NCI-H748 (cell line): ENCODE results near the gene PSMB8.
"Not testable (repeated sequence)": the region's sequence is repeated elsewhere in the genome, so short reads cannot be mapped to it uniquely, and the experiment has no call there.

Experiments
- DNase-seq: peaks from one replicate; lab custom pipeline; 2025; ENCODE audit not compliant: unreplicated experiment; lab: John Stamatoyannopoulos, UW

PSMB8 gene

DNA sequence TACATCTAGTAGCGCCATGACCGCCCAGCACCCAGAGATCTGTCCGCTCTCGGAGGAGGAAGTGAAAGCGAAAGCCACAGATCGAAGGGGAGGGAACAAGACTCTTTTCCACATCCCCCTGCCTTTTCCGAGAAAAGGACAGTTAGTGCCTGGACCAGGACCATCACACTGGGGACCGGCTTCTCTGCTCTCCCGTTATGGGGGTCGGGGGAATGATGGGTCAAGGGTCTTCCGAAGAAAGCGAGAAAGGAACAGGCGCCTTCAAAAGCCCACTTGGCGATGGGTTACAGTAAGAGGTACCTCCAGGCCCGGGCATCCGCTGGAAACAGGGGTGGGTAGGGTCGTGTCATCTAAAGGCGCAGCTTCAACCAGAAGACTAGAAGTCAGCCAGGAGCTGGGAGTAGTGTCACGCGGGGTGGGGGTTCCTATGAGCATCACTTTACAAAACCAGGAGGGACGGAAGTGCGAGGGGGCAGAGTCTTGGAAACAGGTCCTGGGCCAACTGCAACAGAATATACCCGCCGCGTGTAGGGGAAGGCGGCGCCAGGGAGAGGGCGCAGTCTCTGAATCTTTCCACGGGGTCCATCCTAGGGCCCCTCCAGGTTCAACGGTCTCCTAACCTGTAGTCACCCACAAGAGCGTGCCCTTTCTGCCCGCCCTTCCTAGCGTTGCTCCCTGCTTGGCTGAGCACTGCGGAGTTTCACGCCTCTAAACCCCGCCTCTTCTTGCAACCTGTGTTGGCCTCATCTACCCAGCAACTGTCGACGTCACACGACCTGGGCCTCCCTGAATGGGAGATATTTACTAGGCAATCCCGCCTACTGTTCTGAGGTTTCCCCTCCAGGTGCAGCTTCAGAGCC, at the start of gene PSMB8:
Gene PSMB8, minus strand, starts transcription at position 69 of the 860 bp plus-strand sequence. Its CDS starts 51 bp downstream, at position 18.
- peak; percentile 99 for DNase-seq

DNA sequence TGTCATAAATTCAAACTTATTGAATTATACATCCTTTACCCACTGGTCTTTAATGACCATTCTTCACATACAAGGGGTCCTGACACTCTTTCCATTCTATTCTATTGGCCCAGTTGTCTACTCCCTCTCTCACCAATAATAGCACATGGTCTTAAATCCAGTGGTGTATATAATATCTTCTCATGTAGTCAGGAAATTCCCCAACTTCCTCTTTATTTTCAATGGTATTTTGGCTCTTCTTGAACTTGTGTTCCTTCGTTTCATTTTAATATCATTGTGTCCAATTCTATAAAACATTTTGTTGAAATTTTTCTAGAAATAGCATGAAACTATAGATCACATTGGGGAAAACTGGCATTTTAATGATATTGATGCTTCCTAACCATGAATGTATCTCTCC, 47.0 kb upstream of the PSMB8 start:
- no peak for DNase-seq

DNA sequence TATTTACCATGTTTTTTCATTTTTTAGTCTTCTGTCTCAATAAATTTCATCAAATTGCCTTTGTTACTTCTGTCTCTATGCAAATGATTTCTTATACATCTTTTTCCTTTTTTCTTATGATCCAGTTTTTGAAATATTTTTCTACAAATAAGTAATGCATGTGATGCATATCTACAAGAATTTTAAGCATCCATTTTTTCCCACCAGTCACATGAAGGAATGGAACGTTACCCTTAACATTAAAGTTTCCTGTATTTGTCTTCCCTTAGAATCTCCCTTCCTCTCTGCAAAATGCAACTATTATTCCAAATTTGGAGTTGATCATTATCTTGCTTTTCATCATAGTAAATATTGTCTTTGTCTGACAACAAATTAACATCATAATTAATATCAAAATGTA, 45.7 kb upstream of the PSMB8 start:
- no peak for DNase-seq

DNA sequence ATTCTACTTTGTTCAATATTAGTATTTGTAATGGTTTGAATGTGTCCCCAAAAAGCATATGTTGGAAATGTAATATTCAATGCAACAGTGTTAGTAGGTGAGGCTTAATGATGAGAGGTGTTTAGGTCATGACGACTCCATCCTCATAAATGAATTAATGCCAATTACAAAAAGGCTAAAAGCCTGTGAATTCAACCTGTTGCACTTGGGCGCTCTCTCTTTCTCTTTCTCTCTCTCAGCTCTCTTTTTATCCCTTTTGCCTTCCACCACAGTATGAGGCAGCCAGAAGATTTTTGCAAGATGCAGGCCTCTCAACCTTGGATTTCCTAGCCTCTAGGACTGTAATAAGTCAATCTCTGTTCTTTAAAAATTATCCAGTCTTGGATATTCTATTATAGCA, 44.7 kb upstream of the PSMB8 start:
- DNase-seq = no peak

DNA sequence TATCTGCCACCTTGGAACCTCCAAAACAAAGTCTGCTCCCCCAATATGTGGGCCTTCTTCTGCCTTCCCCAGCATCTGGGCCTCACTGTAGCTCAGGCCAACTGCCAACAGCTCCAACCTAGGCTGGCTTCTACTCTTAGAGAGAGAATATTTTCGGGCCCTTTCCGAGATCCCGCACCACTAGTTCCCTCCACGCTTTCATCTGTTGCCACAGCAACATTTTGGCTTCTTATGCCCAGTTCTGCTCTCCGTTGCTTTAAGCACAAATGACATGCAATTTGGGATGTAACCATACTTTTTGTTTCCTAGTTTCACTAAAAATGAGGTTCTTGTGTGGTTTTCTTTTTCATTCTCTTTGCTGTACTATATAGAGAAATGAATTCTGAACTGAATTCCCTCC, 43.8 kb upstream of the PSMB8 start:
- DNase-seq = no peak

DNA sequence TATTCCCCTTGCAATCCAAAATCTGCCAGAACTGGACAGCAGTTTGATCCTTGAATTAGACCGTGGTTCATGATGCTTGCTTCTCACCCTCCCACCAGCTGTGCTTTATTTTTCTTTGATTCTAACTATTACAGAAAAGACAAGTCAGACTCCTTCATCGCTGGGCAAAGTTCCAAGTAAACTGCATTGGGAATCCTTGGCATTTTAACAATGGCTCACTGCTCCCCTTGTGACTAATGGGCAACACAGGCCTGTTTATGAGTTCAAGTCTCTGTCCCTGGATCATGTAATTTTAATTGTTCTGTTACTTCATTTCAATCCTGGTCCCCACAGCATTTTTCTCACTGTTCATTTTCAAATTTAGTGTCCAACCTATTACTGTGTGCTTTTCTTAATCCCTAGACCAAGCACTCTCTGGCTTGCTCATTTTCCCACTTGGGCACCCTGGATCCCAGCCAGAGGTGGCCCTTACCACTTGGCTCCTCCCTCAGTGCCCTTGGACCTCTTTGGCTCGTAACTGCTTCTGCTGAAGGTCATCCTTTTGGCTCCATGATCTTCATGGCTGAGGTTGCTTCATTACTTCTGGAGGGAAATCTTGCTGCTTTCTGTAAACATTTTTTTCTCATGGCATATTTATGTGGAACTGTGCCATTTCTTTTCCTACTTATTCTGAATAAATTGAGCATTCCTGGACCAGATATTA, 43.0 kb upstream of the PSMB8 start:
- DNase-seq = no peak

DNA sequence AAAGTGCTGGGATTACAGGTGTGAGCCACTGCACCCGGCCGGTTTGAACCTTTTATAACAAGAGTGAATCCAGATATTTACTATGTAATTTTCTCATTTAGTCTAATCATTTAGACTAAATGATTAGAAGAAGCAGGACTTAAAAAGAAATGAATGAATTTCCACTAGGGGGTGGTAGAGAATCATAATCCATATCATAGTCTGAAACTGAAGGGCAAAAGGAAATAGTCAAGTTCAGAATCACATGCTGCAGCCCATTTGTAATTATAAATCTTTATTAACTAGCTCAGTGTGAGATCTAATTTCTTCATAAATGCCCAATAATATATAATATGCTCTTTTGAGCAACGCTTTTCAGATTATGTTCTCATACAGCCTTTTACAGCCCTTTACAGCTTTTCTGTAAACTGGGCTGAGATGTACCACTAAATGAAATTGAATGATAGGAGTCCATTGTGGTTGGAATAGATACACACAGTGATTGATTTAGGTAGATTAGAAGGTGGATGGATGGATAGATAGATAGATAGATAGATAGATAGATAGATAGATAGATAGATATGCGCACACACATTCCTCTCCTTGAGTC, 41.9 kb upstream of the PSMB8 start:
- DNase-seq = peak; percentile 77

DNA sequence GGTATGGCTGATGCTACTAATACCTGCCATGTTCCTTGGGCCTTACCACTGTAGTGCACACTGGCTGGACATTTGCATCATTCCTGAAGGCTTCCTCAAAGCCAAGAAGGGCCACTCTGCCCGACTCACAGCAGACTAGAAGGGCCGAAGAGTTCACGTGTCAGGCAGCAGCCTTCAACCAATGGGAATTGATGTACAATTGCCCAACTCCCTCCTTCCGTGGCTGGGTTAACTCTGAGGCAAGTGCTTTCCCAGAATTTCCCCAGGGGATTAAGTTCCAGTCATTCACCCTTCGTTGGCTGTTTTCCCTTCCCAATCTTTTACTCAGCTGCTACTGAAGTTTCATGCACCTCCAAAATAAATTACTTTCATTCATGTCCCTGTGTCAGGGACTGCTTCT, 39.9 kb upstream of the PSMB8 start:
- DNase-seq = no peak

DNA sequence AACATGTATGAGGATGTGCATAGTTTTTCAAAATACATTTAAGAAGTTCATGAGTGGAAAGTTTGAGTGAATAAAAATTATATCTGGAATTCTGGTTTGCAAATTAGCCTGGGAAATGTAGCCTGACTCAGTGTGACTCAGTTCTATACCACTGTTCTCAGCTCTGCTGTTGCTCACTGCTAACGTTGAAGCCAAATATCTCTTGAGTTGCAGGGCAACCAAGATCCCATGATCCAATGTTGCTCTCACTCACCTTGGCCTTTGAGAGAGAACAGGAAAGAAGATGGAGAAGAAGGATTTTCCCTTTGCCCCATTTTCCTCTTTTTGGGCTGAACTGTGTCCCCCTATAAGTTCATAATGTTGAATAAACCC, 39.0 kb upstream of the PSMB8 start:
- DNase-seq = no peak

DNA sequence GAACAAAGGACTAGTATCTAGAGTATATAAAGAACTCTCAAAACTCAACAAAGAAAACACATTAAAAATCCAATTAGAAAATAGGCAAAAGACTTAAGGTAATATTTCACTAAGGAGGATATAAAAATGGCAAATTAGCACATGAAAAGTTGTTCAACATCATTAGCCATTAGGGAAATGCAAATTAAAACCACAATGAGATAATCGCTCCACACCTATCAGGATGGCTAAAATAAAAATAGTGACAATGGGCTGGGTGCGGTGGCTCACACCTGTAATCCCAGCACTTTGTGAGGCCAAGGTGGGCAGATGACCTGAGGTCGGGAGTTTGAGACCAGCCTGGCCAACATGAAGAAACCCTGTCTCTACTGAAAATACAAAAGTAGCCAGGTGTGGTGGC, 37.1 kb upstream of the PSMB8 start:
- DNase-seq = not testable (repeated sequence)

DNA sequence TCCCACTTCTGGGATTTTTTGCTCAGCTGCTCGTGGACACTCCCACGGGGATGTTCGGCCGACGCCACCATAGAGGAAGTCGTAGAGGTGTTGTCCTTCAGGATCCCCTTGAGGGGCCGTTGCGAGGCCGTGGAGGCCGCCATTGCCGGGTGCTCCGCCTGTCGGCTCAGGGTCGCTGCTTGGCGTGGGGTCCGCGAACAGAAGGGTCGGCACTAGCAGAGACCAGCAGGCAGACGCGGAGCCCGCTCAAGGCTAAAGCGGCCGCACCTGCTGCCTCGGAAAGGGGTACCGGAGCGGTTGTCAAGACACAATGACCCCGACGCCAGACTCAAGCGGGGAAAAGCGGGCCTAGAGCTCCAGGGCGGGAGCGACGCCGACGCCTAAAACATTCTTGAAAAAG, 35.8 kb upstream of the PSMB8 start:
- no peak for DNase-seq

DNA sequence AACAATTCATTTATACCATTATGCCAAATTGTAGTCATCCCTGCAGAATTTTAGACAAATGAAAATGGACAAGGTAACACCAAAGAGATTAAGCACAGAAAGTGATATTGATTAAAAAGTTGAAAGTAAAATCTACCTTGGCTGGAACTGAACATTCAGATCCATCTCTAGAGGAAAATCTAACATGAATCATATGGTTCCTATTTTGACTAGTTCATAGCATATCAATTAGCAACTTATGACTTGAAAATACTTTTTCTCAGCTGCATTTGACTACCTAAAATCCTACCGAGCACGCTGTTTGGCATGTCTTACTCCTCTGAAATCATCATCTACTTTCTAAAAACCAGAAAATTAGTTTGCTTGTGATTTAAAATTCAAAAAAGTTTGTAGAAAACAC, 32.8 kb upstream of the PSMB8 start:
- no peak for DNase-seq

DNA sequence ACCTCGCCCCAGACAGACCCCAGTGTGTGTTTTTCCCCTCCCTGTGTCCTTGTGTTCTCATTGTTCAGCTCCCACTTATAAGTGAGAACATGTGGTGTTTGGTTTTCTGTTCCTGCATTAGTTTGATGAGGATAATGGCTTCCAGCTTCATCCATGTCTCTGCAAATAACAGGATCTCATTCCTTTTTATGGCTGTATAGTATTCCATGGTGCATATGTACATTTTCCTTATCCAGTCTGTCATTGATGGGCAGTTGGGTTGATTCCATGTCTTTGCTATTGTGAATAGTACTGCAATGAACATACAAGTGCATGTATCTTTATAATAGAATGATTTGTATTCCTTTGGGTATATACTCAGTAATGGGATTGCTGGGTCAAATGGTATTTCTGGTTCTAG, 30.1 kb upstream of the PSMB8 start:
- DNase-seq = not testable (repeated sequence)

DNA sequence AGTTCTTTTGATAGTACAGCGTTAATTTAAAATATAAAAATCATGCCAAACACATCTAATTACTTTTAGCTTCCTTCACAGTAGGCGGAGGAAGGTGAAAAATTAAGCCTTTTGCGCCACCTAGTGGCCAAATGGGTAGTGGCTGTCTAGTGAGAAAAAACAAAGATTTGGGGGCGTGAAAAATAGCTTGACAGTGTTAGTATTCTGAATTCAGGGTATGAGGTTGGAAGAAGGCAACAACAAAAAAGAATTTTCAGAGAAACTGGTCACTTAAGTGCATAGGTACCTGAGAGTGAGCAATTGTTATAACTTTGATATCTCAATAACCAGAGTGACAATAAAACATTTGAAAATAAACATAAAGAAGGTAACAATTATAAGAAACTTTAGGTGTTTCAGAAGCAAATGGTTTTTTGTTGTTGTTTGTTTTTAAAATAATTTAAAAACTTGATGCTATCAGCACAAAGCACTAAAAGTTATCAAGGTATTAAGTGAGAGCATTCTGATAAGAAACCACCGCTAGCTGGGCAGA, 24.5 kb upstream of the PSMB8 start:
- DNase-seq = peak; percentile 79

DNA sequence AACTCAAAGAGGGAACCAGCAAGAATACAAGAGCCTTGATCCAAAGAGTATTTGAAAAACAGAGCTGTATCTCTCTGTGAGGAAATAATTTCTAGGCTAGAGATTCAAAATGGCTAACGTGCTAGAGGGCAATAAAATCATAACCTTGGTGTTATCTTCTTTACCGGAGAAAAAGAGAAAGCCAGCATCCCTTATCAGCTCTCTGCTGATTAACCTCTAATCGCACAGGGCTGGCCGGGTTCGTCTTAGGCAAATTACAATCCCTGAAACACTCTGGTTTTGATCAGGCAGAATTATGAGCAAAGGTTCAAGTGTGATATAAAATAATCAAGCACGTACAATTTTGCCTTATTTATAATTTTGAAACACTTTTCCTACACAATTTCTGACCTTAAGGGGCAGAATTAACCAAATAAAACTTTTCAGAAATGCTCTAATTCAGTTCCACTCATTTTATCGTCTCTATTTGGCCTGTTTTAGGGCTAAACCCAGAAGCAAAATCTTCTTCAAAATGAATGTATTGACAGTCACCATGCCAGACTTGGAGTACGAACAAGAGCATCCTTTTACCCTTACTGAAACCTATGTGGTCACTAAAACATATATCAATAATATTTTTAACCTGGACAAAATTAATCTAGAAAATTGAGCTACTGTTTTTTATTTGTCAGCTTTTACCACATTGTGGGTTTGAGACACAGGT, 23.9 kb upstream of the PSMB8 start:
- no peak for DNase-seq

DNA sequence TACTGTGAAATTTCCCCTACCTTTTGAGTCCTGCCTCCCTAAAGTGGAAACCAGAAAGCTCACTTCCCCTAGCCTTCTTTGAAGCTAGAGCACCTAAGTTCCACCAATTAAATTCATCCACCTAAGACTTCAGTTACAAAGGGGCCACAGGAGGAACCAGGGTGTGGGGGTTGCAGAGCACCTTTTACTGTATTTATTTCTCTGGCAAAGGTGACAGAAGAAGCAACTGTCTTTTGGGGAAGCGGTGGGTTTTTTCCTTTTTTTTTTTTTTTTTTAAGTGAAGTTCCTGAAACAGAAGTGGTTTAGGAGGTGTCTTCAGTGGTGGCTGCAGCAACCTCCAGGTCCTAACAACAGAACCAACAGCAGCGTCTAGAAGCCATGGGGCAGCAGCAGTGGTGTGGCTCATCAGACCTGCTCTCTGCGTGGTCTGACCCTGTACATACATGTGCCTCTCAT, 23.2 kb upstream of the PSMB8 start:
- DNase-seq = no peak

DNA sequence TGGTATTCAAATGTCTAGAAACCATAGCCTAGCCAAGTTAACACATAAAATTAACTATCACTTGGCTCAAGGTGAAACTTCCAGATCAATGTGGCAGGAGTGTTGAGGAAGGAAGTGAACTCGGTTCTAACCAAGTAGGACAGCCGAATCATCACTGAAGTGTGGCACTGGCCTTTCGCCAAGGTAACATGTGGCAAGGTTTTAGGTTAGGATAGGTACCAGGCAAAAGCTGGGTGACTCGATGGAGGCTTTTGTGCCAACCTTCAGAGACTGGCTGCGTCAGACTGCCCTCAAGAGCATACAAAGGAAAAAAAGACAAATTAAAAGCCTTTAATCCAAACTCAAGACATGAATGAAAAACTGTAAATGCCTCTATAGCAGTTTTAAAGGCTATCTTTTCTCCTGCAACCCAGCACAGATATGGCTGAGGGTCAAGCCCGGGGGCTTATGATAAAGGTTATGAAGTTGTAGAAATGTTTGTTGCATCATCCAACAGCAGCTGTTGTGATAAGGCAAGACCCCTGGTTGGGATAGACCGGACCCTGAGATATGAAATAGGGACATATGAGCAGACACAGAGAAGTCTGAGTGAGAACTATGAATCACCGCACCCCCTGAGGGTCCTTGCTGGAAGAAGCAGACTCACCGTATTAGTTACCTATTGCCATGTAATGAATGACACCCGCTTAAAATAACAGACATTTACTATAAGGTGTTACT, 22.0 kb upstream of the PSMB8 start:
- no peak for DNase-seq

DNA sequence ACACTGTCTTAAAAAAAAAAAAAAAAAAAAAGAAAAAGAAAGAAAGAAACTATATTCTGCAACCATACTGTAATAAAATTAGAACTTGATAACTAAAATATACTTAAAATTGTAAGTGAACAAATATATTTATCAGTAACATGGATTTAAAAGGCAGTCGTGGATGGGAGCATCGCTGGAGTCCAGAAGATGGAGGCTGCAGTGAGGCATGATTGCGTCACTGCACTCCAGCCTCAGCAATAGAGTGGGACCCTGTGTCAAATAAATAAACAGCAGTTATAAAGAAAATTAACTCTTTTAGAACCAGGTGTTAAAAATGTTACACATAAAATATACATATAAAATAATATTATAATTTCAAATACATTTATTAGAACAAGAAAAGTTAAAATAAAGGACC, 18.9 kb upstream of the PSMB8 start:
- DNase-seq = no peak

DNA sequence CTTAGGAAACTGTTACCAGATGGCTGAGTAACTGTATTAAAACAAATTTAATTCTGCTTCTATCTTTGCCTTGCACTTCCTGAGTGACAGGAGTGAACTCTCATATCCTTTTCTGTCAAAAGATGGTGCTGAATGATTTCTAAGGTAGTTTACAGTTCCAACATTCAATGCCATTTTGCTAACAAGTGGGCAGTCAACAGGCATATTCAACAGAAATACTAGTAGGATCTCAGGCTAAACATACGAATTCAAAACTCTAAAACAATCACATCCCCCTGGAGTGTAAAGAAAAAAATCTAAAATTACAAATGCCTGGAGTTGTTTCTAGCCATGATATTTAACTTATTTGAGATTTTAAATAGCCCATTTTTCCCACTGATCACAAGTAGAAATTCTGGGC, 16.8 kb upstream of the PSMB8 start:
- DNase-seq = no peak

DNA sequence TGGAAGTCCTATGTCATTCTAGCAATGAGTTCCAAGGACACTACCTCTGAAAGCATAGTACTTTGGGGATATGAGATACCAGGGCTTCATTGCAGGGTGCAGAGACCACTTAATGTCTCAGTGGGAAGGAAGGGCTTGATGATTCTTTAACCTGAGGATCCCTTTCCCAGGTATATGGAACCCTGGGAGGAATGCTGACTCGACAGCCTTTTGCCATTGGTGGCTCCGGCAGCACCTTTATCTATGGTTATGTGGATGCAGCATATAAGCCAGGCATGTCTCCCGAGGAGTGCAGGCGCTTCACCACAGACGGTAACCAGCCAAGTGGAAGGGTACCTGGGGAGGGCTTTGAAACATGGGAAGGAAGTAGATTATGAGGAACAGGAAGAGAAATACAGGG, 14.3 kb upstream of the PSMB8 start:
- no peak for DNase-seq
